ENCODE results near the gene MLXIP. TPM values are rescaled to one million over a fixed set of nuclear protein-coding genes. Genes with fewer than 3 reads are reported as not detected.

MLXIP gene
- total RNA-seq, 1 donor from 2014 or later: 16.9 TPM

- Histone ChIP-seq H3K27me3 (no peaks in the 10 kb centered on the region), H3K27ac (no peak overlapping the region), H3K36me3 (peaks cover 0 to 34% of the 10 kb centered on the region in 2 donors), H3K9me3 (no peaks in the 10 kb centered on the region), H3K4me3 (no peak overlapping the region), H3K4me1 (peaks cover 39% of the 10 kb centered on the region)
- intact Hi-C loops (cut with DNase I): no loop called here
- no peak for TF ChIP-seq POLR2AphosphoS5 (IDR thresholded peaks at IDR 0.05; ENCODE audit: insufficient read depth in 1 of 2, low read depth in 1 of 2)
- TF ChIP-seq POLR2A (IDR thresholded peaks at IDR 0.05): no peak
- no peak for TF ChIP-seq CTCF (IDR thresholded peaks at IDR 0.05)
- DNase-seq (ENCODE audit: extremely low spot score in 2 of 2): peak in 1 of 2 donors; percentile 82
Observed at GRCh38 chr12:122126342-122126635, 47.7 kb downstream of the MLXIP start.

- peak in 1 of 2 donors; percentile 67 for DNase-seq (ENCODE audit: extremely low spot score in 2 of 2)
- TF ChIP-seq POLR2AphosphoS5 (IDR thresholded peaks at IDR 0.05; ENCODE audit: insufficient read depth in 1 of 2, low read depth in 1 of 2): no peak
- no peak for TF ChIP-seq POLR2A (IDR thresholded peaks at IDR 0.05)
- TF ChIP-seq CTCF (IDR thresholded peaks at IDR 0.05): no peak
- intact Hi-C loops (cut with DNase I): no loop called here
- no peak overlapping the region for H3K4me3 ChIP-seq
- H3K27ac ChIP-seq: no peak overlapping the region
- H3K9me3 ChIP-seq: no peaks in the 10 kb centered on the region
- H3K4me1 ChIP-seq: peaks cover 32% of the 10 kb centered on the region
- no peaks in the 10 kb centered on the region for H3K27me3 ChIP-seq
- H3K36me3 ChIP-seq: peaks cover 0 to 36% of the 10 kb centered on the region in 2 donors
Observed at GRCh38 chr12:122126713-122127597, 48.4 kb downstream of the MLXIP start.

GRCh38 chr12:122127839-122128238 lies 49.3 kb downstream of the MLXIP start:
- H3K4me1 ChIP-seq: peaks cover 23% of the 10 kb centered on the region
- DNase-seq (ENCODE audit: extremely low spot score in 2 of 2): peak in 1 of 2 donors; percentile 62
- peaks cover 0 to 44% of the 10 kb centered on the region in 2 donors for H3K36me3 ChIP-seq
- H3K27ac ChIP-seq: no peak overlapping the region
- intact Hi-C loops (cut with DNase I): no loop called here
- TF ChIP-seq POLR2A (IDR thresholded peaks at IDR 0.05): no peak
- no peak for TF ChIP-seq POLR2AphosphoS5 (IDR thresholded peaks at IDR 0.05; ENCODE audit: insufficient read depth in 1 of 2, low read depth in 1 of 2)
- TF ChIP-seq CTCF (IDR thresholded peaks at IDR 0.05): no peak
- no peaks in the 10 kb centered on the region for H3K9me3 ChIP-seq
- H3K27me3 ChIP-seq: no peaks in the 10 kb centered on the region
- no peak overlapping the region for H3K4me3 ChIP-seq

- H3K4me3 ChIP-seq: no peak overlapping the region
- H3K27ac ChIP-seq: no peak overlapping the region
- no peak for DNase-seq (ENCODE audit: extremely low spot score in 2 of 2)
- TF ChIP-seq POLR2AphosphoS5 (IDR thresholded peaks at IDR 0.05; ENCODE audit: insufficient read depth in 1 of 2, low read depth in 1 of 2): no peak
- no peak for TF ChIP-seq CTCF (IDR thresholded peaks at IDR 0.05)
- TF ChIP-seq POLR2A (IDR thresholded peaks at IDR 0.05): no peak
- no peaks in the 10 kb centered on the region for H3K9me3 ChIP-seq
- intact Hi-C loops (cut with DNase I): no loop called here
- H3K36me3 ChIP-seq: peaks cover 0 to 51% of the 10 kb centered on the region in 2 donors
- H3K4me1 ChIP-seq: peaks cover 17% of the 10 kb centered on the region
- H3K27me3 ChIP-seq: no peaks in the 10 kb centered on the region
Observed at GRCh38 chr12:122128481-122128880, 49.9 kb downstream of the MLXIP start.

- intact Hi-C loops (cut with DNase I): no loop called here
- no peaks in the 10 kb centered on the region for H3K27me3 ChIP-seq
- TF ChIP-seq CTCF (IDR thresholded peaks at IDR 0.05): no peak
- no peak for TF ChIP-seq POLR2A (IDR thresholded peaks at IDR 0.05)
- TF ChIP-seq POLR2AphosphoS5 (IDR thresholded peaks at IDR 0.05; ENCODE audit: insufficient read depth in 1 of 2, low read depth in 1 of 2): no peak
- H3K9me3 ChIP-seq: no peaks in the 10 kb centered on the region
- H3K36me3 ChIP-seq: peaks cover 0 to 57% of the 10 kb centered on the region in 2 donors
- no peak overlapping the region for H3K27ac ChIP-seq
- DNase-seq (ENCODE audit: extremely low spot score in 2 of 2): no peak
- peaks cover 12% of the 10 kb centered on the region for H3K4me1 ChIP-seq
- H3K4me3 ChIP-seq: no peak overlapping the region
Observed at GRCh38 chr12:122129131-122129530, 50.6 kb downstream of the MLXIP start.
